Kidney capillary endothelial cell (primary cell): Measurements from ENCODE around the gene SRPK2.
"Not testable (repeated sequence)": the region's sequence is repeated elsewhere in the genome, so short reads cannot be mapped to it uniquely, and the experiment has no call there.

Experiments used
- DNase-seq: peaks from one replicate; pipeline ENCODE4 v3.0.0-alpha.2; 2018; ENCODE audit warnings: low spot score

SRPK2 gene

GRCh38 chr7:105304040-105304895 lies 84.5 kb downstream of the SRPK2 start:
- DNase-seq = no peak

- not testable (repeated sequence) for DNase-seq
These were observed 88.1 kb downstream of the SRPK2 start for GRCh38 chr7:105300587-105300986.

- no peak for DNase-seq
These were observed 90.3 kb downstream of the SRPK2 start for GRCh38 chr7:105298439-105298894.

DNA sequence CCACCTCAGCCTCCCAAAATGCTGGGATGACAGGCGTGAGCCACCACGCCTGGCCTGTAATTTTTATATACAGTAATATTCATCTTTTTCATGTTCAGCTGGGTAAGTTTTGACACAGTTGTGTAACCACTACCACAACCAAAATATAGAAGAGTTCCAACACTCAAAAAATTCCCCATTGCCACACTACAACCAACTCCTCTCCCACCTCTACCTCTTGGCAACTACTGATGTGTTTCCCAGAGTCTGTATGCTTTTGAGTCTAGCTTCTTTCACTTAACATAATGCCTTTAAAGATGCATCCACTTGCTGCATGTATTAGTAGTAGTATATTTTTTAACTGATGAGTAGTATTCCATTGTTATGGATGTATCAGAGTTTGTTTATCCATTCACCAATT lies 90.7 kb downstream of the SRPK2 start:
- DNase-seq = no peak

GRCh38 chr7:105297309-105297708 lies 91.4 kb downstream of the SRPK2 start:
- no peak for DNase-seq

- DNase-seq = no peak
These were observed 92.2 kb downstream of the SRPK2 start for GRCh38 chr7:105296491-105296890.

GRCh38 chr7:105295596-105296352 lies 92.9 kb downstream of the SRPK2 start:
- DNase-seq = no peak

- DNase-seq = not testable (repeated sequence)
These were observed 94.2 kb downstream of the SRPK2 start for GRCh38 chr7:105294482-105294881.

DNA sequence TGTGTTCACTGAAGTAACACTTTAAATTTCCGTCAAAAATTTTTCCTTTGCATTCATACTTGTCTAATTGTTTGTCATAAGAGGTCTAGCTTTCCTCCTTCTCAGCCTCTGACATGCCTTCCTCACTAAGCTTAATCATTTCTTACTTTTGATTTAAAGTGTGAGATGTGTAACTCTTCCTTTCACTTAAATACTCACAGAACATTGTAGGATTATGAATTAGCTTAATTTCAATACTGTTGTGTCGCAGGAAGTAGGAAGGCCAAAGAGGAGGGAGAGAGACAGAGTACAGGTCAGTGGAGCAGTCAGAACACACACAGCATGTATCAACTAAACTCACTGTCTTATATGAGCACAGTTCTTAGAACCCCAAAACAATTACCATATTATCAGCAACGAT lies 99.0 kb downstream of the SRPK2 start:
- no peak for DNase-seq

DNA sequence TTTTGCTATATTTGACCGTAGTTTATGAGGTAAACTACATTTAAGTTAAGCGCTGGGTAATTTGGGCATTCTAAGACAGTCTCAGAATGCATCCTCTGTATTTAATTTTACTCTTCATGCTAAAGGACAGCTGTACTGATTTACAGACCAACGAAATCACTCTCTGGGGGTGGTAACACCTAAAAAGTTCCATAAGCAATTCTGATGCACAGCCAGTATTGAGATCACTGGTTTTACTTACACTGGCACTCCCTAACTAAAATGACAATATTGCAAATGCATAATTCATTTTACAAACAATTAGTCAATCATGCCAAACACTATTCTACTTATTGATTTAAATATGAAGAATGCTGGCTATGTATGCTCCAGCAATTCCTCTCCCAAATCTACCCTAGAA lies 102.3 kb downstream of the SRPK2 start:
- no peak for DNase-seq

GRCh38 chr7:105285118-105285874 lies 103.4 kb downstream of the SRPK2 start:
- no peak for DNase-seq

DNA sequence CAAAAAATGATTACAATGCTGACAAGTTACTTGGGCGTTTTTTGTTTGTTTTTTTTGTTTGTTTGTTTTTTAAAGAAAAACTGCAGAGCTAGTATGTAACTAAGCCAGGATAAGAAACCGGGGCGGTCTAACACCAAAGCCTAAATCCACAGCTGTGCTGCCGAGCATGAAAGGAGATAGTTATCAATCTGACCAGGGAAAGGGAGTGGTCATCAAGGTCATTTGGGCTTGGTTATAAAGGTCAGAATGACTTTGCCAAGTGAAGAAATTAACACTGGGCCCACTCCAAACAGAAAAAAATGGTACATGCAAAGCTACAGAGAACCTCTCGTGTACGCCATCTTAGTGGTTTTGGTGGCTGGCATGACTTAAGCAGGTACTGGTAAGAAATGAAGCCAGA lies 104.7 kb downstream of the SRPK2 start:
- no peak for DNase-seq

DNA sequence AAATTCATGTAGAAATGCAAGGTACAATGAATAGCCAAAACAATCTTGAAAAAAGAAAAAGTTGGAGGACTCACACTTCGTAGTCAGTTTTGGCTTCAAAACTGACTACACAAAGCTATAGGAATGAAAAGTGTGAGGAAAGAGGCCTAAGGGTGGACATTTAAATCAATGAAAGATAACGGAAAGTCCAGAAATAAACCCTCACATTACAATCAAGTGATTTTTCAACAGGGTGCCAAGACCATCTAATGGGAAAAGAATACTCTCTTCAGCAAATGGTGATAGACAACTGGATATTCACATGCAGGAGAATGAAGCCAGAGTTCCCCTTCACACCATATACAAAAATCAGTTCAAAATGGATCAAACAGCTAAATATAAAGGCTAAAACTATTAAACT lies 106.8 kb downstream of the SRPK2 start:
- DNase-seq = no peak

DNA sequence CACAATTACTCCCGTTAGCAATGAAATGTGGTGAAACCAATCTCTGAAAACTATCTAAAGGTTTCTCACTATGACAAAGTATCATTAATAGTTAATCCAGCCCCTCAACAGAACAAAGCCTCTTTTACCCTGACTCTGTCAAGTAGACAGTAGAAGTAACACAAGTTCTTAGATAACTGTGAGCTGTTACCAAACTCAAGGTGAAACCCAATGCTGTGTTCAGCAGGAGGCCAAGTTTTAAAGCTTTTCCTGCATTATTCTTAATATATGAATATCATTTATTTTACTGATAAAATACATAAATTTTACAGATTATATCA lies 109.1 kb downstream of the SRPK2 start:
- no peak for DNase-seq

- DNase-seq = no peak
These were observed 109.6 kb downstream of the SRPK2 start for GRCh38 chr7:105278973-105279687.

DNA sequence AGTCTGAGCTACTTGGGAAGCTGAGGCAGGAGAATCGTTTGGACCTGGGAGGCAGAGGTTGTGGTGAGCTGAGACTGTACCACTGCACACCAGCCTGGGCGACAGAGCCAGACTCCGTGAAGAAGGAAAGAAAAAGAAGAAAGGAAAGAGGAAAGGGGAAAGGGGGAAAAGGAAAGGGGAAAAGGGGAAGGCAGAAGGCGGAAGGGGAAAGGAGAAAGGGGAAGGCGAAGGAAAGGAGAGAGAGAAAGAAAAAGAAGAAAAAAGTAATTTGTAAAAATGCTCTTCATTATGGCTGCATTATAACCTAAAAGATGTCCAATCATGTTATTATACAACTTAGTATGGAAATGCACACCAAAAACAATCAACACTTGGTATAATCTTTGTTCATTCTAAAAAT lies 110.2 kb downstream of the SRPK2 start:
- DNase-seq = no peak

GRCh38 chr7:105277341-105277740 lies 111.4 kb downstream of the SRPK2 start:
- no peak for DNase-seq

GRCh38 chr7:105270117-105270516 lies 118.6 kb downstream of the SRPK2 start:
- DNase-seq = no peak

GRCh38 chr7:105269397-105269796 lies 119.3 kb downstream of the SRPK2 start:
- no peak for DNase-seq

GRCh38 chr7:105268511-105269392 lies 120.0 kb downstream of the SRPK2 start:
- DNase-seq = peak; percentile 37

DNA sequence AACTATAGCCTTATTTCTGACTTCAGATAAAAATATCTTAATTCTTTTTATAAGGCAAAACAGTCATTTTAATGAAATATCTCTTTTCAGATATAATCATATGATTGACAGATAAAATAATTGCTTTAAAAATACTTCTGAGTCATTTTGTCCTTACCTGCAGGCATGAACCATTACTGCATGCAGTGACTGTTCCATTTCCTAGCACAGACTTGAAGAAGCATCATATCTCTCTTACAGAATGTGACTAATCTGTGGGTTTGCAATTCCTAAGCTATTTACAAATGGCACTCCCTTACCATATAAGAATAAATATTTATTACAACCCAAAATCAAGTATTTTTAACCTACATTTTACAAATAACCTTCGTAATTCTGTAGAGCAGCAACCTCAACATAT lies 120.7 kb downstream of the SRPK2 start:
- DNase-seq = peak; percentile 40
